ENCODE data around the gene IFT22.
"Not testable (repeated sequence)": the region's sequence is repeated elsewhere in the genome, so short reads cannot be mapped to it uniquely, and the experiment has no call there.

IFT22 gene

DNA sequence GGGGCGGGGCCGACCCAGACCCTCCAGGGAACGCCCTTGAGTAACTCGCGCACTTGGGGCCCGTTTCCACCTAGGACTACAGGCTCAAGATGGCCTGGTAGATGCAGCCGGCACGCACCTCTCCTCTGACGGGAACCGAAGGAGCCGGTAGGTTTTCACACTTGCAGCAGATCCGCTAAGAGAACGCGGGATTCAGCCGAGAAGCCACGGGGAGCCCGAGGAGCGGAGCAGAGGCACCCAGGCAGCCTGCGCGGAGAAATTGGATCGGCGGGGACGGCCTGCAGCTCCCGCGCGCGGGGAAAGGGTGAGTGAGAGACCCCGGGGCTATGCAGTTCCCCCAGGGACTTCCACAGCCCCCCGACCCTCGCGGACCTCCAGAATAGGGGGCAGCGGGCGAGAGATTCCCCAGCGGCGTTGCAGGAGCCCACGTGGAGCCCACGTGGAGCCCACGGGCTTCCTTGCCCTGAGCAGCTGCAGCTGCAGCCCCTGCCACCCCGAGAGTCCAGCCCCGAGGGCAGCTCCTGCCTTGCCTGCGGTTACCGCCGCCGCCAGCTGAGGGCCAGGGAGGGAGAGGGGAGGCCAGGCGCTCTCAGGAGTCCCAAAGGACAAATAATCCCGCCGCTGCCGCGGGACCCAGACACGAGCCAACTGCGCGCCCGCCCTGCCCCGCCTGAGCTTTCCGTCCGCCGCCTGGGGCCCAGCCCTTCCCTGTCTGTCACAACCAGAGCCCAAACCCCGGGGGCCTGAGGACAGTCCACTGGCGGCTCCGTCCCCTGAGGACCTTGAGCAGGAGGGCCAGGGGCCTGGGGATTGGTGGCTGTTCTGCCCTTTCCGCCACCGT is 13.1 kb downstream of the IFT22 start:
- peak; percentile 81 for DNase-seq (ENCODE audit: low spot score)

DNA sequence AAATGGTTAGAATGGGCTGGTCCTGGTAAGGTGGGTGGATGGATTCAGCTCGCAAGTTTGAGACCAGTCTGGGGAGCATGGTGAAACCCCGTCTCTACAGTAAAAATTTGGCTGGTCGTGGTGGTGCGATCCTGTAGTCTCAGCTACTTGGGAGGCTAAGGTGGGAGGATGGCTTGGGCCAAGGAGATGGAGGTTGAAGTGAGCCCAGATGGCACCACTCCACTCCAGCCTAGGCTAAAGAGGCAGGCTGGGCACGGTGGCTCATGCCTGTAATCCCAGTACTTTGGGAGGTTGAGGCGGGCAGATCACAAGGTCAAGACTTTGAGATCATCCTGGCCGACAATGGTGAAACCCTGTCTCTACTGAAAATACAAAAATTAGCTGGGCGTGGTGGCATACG is 15.3 kb downstream of the IFT22 start:
- DNase-seq (ENCODE audit: low spot score) = no peak

DNA sequence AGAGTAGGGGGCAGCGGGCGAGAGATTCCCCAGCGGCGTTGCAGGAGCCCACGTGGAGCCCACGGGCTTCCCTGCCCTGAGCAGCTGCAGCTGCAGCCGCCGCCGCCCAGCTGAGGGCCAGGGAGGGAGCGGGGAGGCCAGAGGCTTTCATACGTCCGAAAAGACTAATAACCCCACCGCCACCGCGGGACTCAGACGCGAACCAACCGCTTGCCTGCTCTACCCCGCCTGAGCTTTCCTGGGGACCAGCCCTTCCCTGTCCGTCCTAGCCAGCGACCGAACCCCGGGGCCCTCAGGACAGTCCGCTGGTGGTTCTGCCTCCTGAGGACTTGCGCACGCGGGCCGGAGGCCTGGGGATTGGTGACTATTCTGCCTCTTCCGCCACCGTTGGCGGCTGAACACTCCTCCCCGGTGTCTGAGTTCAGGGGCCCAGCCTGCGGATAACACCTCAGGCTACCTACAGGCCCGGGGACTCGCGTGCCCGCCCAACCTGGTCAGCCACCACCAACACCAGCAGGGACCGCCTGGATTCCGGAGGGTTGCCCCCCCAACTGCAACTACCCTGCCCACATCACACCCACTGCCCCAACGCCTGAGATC is 18.4 kb downstream of the IFT22 start:
- no peak for DNase-seq (ENCODE audit: low spot score)

DNA sequence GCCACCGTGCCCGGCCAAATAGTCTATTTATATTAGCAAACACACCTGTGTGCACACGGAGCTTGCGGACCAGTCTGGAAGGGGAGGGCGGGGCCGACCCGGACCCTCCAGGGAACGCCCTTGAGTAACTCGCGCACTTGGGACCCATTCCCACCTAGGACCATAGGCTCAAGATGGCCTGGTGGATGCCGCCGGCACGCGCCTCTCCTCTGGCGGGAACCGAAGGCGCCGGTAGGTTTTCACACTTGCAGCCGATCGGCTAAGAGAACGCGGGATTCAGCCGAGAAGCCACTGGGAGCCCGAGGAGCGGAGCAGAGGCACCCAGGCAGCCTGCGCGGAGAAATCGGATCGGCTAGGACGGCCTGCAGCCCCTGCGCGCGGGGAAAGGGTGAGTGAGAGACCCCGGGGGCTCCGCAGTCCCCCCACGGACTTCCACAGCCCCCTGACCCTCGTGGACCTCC is 18.9 kb downstream of the IFT22 start:
- DNase-seq (ENCODE audit: low spot score) = no peak

DNA sequence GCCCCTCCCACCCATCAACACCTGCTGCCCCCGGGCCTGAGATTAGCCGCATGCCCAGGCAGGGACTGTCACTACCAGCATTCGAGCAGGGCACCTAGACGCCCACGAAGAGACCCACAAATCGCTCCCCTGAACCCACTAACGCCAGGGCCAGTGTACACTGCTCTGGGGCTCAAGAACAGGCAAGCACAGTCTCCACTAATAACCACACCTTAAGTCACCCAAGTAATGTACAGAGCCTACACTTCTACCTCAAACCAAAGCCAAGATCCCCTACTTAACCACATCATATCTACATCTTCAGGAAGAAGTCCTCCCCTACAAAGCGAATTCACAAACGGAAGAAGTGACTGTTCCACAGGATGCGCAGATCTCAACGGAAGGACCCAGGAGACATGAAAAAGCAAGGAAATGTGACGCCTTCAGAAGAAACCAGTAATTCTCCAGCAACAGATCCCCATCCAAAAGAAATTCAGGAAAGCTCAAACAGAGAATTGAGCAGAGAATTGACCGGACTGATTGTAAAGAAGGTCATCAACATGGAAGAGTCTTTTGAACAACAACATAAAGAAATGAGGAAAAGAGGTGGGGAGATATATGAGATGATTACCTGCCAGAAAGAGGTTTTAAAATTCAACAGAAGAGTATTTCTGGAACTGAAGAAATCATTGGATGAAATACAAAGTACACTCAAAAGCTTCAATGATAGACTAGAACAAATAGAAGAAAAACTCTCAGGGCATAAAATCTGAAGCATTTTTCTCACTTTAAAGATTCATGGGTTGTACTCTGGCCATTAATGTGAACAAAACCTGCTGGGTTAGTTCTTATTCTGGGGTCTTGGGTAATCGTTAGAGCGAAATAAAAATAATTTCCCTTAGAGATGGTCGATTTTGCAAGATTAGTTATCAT is 20.9 kb downstream of the IFT22 start:
- no peak for DNase-seq (ENCODE audit: low spot score)

DNA sequence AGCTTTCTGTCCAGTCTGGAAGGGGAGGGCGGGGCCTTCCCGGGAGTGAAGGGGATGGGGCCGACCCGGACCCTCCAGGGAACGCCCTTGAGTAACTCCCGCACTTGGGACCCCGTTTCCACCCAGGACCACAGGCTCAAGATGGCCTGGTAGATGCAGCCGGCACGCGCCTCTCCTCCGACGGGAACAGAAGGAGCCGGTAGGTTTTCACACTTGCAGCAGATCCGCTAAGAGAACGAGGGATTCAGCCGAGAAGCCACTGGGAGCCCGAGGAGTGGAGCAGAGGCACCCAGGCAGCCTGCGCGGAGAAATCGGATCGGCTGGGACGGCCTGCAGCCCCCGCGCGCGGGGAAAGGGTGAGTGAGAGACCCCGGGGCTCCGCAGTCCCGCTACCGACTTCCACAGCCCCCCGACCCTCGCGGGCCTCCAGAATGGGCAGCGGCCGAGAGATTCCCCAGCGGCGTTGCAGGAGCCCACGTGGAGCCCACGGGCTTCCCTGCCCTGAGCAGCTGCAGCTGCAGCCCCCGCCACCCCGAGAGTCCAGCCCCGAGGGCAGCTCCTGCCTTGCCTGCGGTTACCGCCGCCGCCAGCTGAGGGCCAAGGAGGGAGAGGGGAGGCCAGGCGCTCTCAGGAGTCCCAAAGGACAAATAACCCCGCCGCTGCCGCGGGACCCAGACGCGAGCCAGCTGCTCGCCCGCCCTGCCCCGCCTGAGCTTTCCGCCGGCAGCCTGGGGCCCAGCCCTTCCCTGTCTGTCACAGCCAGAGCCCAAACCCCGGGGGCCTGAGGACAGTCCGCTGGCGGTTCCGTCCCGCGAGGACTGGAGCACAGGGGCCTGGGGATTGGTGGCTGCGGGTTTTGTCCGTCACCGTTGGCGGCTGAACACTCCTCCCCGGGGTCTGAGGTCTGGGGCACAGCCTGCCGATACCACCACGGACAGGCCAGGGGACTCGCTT is 21.8 kb downstream of the IFT22 start:
- no peak for DNase-seq (ENCODE audit: low spot score)

DNA sequence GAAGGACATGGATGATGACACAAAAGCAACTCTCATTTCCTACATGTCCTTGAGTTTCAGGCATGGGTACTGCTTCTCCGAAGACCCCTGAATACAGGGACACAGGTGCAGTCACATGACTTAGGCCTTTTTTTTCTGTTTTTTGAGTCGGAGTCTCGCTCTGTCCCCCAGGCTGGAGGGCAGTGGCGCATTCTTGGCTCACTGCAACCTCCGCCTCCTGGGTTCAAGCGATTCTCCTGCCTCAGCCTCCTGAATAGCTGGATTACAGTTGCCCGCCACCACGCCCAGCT is 26.8 kb downstream of the IFT22 start:
- no peak for DNase-seq (ENCODE audit: low spot score)

DNA sequence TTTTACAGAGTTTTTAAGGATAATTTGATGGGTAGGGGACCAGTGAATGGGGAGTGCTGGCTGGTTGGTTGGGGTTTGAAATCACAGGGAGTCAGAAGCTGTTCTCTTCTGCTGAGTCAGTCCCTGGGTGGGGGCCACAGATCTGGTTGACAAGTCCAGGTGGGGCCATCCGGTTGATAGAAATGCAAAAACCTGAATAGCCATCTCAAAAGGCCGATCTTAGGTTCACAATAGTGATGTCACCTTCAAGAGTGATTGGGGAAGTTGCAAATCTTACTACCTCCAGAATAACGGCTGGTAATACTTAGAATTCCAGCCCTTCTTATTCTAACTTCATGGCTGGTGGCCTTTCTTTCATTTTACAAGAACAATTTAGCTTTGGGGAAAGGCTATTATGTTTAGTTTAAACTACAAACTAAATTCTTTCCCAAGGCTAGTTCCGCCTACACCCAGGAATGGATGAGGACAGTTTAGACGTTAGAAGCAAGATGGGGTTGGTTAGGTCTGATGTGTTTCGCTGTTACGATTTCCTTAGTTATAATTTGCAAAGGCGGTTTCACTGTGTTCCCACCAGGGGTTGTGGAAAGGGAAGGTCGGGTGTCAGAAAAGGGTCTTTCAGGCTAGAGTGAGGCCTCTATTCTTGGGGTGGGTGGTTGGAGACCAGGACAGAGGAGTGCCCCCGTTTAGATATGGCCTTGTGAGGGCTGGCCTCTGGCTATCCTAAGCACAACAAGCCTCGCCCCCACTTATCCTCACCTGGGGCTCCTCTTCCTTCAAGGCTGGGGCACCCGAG is 27.4 kb downstream of the IFT22 start:
- DNase-seq (ENCODE audit: low spot score) = no peak

DNA sequence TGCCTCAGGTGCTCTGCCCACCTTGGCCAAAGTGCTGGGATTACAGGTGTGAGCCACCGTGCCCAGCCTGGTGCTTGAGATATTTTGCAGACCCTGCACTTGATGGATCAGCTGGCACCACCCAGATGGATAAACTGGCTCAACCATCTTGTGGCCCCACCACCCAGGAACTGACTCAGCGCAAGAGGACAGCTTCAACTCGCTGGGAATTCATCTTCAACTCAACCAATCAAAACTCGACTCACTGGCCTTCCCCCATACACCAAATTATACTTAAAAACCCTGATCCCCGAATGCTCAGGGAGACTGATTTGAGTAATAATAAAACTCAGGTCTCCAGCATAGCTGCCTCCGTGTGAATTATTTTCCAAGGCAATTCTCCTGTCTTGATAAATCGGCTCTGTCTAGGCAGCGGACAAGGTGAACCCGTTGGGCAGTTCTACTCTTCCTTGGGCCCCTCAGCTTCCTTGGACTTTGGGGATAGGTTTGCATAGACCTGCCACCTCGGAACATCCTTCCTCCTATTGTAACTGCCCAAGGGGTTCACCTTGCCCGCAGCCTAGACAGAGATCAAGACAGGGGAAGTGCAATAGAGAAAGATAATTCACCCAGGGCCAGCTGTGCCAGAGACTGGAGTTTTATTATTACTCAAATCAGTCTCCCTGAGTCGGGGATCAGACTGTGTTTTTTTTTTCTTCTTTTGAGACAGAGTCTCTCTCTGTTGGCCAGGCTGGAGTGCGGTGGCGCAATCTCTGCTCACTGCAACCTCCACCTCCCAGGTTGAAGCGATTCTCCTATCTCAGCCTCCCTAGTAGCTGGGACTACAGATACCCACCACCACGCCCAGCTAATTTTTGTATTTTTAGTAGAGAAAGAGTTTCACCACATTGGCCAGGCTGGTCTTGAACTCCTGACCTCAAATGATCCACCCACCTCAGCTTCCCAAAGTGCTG is 28.3 kb downstream of the IFT22 start:
- not testable (repeated sequence) for DNase-seq (ENCODE audit: low spot score)

DNA sequence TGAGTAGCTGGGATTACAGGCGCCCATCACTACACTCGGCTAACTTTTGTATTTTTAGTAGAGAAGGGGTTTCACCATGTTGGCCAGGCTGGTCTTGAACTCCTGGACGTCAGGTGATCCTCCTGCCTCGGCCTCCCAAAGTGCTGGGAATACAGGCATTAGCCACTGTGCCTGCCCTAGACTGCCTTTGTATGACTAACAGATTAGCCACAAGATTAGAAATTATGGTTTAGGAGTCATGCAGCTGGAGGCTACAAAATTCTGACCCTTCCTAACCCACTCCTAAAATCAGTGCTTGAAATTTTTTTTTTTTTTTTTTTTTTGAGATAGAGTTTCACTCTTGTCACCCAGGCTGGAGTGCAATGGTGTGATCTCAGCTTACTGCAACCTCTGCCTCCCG is 29.0 kb downstream of the IFT22 start:
- DNase-seq (ENCODE audit: low spot score) = not testable (repeated sequence)

DNA sequence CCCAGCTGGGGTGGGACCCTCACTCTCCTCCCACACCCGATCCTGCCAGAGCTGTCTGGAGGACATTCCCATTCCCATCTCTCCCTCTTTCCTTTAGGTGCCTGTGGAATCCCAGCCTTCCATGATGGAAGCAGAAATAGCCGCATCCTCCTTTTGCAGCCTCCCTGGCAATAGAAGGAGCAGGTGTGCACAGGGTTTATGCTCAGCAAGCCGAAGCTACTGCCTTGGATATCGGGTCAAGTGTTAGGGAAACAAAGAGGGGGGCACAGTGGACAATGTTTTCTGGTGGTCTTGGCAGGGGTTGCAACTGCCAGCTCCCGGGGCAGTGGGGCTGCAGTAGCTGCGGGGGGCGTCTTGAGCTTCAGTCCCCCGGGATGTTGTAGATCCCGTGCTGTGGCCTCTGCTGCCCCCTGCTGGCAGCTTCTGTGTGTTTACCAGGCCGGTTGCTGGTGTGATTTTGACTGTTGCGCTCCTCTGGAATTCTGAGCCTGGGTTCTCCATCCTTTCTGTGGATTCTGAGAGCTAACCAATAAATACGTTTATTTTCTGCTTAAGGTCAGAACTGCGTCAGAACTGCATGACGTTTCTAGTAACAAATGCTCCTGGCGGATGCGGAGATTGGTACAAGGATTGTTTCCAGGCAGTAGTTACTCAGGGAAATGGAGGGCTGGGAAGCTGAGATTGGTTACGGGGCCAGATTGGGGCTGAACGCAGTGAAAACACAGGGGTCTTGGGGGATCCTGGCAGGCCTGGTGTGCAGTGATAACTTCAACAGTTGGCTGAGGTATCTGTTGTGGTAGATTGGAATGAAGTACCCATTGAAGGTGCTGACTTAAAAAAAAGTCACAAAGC is 31.2 kb downstream of the IFT22 start:
- peak; percentile 26 for DNase-seq (ENCODE audit: low spot score)

DNA sequence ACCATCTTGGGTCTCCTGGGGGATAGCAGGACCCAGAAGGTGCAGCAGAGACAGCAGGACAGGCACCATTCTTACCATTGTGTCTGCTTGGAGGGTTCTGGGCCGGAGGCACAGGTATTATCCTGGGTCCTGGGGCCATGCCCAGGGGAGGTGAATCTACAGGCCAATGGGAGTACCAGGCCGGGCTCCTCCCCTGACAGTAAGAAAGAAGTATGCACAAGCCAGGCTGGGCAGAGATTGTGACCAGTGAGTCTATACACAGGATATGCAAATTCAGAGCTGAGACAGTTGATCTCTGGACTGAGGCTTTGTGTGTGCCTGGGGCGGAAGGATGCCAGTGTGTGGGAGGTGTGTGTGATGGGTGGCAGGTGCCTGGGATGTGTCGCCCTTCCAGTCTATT is 31.9 kb downstream of the IFT22 start:
- not testable (repeated sequence) for DNase-seq (ENCODE audit: low spot score)

DNA sequence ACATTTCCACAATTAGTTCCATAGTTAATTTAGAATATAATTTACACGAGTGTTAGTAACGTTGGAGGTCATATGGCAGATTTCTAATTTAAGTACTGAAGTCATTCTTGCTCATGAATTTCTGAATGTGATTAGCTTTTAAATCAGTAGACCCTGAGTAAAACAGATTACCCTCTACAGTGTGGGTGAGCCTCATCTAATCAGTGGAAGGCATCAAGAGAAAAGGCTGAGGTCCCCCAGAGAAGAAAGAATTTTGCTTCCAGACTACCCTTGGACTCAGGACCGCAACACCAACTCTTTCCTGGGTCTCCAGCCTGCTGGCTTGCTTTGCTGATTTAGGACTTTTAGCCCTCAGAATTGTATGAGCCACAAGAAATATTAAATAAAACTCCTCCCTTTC is 33.2 kb downstream of the IFT22 start:
- DNase-seq (ENCODE audit: low spot score) = no peak

DNA sequence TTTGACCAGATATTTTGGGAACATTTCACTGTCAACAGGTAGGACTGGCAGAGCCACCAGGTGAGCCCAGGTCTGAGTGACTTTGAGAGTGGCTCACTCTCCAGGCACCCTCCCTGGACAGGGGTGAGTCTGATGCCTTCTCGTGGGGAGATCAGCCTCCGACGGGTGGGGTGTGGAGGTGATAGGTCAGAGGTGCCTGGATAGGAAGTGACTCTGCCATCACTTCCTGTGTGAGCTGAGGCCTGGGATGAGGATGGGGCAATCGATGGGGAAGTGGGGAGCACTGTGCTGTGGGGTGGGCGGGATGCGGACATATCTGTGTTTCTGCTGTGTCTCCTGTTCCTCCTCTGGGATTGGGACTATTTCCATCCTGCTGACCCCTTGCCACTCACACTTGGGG is 34.6 kb downstream of the IFT22 start:
- DNase-seq (ENCODE audit: low spot score) = no peak

DNA sequence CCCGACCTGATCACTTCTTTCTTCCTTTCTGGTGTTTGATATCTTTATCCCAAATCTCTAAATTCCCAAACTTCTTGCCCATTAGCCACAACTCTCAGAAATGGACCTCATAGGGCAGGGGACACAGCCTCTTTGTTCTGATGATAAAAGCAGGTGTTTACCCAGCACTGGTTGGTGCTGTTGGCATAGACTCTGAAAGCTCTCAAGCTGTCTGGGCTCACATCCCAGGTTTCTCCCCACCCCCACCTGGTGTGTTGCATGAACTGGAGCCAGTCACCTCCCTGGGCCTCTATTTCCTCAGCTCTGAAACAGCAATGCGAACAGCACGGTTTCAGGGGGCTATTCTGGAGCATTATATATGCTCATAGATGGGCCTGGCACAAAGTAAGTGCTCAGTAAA is 35.7 kb downstream of the IFT22 start:
- not testable (repeated sequence) for DNase-seq (ENCODE audit: low spot score)

DNA sequence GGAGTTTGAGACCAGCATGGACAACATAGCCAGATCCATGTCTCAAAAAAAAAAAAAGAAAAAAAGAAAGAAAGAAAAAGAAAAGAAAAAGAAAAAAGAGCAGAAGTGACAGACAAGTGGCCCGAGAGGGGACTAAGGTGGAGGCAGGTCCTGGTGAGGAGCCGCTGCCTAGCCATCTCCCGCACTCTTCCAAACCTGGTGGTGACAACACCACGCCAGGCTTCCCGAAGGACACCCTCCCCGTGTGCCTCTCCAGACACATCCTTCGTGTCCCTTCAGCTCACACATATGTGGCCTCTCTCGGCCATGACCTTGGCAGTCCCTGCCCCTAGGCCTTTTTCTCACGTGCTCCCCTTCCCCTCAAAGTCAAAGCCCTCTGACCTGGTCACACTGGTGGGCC is 36.4 kb downstream of the IFT22 start:
- DNase-seq (ENCODE audit: low spot score) = no peak

DNA sequence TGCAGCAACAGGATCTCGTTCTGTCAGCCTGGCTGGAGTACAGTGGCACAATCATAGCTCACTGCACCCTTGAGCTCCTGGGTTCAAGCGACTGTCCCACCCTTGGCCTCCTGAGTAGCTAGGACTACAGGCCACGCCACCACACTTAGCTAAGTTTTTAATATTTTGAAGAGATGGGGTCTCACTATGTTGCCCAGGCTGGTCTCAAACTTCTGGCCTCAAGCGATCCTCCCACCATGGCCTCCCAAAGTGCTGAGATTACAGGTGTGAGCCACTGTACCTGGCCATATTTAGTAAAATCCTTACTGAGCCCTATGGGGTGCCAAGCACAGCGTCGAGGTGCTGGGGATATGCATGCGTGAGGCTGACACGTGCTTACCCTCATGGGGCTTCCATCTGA is 40.7 kb downstream of the IFT22 start:
- not testable (repeated sequence) for DNase-seq (ENCODE audit: low spot score)

DNA sequence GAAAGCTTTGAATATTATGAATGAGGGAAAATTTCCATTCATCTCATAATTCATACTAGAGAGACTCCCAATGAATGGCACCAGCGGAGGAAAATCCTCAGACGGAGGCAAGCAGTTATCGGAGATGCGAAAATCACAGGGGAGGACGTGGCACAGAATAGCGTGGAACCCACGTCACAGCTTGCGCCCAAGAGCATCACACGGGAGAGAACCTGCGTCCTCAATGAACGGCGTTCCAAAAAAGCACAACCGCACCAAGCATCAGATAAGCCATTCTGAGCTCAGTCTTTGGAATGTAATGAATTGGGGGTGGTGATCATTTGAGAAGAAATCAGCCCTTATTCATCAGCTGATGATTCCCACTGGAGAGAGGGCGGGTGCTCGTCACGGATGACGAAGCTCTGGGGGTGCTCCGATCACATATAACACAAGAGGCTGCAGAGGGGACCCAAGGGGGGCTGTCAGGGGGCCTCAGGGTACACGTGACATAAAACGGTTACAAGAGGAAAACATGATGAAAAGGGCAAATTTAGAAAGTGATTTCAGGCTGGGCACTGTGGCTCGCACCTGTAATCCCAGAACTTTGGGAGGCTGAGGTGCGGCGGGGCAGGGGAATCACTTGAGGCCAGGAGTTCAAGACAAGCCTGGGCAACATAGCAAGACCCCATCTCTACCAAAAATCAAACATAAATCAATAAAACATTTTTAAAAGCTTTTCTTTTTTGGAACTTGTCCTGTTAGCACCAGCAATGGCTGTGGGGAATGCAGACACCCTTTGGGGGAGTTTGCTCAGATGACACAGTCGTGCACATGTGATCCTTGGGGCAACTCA is 42.9 kb downstream of the IFT22 start:
- no peak for DNase-seq (ENCODE audit: low spot score)
